HS-27A (cell line): ENCODE data around the gene ORMDL1.

Experiments used
- DNase-seq: peaks from one replicate; pipeline ENCODE4 v3.0.0-alpha.2; 2012; ENCODE audit warnings: low read depth, missing footprints

Gene ORMDL1, protein sequence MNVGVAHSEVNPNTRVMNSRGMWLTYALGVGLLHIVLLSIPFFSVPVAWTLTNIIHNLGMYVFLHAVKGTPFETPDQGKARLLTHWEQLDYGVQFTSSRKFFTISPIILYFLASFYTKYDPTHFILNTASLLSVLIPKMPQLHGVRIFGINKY

DNA sequence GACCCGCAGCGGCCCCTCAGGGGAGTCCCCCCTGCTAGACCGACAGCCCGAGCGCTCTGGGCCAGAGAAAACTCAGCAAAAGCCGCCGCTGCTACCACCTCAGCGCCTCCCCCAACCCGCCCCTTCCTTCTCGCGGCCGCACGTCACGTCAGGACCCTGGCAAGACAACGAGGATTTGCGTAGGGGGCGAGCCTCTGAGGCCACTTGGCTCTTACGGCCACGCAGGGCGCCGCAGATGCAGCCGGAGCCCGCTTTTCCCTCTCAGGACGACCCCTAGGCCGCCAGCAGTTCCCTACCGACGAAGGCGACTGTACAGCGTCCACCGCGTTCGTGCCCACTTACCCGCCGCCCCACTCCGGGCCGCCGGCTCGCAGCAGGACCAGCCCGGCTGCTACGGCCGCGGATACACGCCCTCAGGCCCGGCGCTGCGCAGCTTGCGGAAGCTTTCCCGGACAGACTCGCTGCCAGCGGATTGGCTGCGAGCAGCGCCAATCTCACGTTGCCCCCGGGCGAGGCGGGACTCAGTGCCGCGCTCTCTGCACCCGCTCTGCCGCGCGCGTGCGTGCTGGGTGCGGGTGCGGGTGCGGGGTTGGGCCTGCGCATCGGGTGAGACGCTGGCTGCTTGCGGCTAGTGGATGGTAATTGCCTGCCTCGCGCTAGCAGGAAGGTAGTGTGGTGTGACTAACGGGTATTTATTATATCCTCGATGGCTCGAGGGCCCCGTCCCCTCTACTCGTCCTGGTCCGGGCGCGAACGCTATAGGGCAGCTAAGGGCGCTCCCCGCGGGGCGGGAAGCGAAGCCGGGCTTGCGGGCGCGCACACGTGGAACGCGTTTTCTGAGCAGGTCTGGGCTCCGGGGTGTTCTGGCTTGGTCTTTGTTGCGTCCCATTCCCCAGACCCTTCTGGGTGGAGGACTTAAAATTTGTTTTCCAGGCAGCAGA, at the start of gene ORMDL1, which contains the start of gene PMS1:
Gene ORMDL1, minus strand, starts transcription at position 413 of the 941 bp plus-strand sequence. CDS start 1,744 bp downstream, outside the sequence.
Gene PMS1, plus strand, starts transcription at position 524 of the 941 bp plus-strand sequence. CDS start 7,360 bp downstream, outside the sequence.
- peak; percentile 69 for DNase-seq

DNA sequence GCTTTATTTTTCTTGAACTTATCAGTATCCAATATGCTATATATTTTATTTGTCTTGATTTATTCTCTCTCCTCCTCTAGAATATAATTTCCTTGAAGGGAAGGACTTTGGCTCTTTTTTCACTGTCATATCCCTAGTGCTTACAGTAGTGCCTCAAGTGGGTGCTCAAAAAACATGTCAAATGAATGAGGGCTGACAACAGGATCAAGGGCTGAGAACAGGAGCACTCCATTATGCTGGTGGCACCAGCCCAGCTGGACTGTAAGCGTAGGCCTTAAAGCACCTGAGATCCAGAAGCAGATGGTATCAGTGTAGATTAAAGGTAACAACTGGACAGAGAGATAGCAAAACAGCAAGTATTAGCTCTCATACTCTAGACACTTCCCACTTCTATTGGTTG, 46.4 kb upstream of the ORMDL1 start:
- no peak for DNase-seq

DNA sequence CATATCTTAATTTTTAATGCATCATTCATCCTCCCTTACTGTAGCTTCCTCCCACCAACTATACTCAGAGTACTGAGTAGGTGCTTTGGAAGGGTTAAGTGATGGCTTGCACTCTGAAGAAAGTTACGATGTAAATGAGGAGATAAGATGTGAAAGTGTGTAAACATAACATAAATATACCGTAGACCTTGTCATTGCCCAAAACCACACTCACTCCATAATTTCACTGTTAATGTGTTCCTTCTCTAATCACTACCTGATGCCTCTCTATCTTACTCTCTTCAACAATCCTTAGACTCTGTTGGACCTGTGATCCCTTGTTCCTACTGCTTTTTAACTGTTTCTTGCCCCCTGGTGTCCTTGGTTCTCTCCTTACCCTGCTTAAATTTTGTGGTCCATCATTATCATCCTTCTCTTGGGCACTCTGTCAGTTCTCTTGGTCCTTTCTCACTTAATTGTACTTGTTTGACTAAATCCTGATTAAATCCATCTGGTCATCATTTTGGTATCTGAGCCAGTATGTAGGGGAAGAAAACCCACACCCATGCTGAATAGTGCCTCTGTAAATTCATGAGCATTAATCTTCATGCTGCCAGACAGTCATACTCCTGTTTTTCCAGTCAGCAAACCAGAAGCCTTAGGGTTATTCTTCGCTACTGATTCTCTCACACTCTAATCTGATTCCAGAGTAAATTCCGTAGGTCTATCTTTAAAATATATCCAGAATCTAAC, 45.1 kb upstream of the ORMDL1 start:
- no peak for DNase-seq

DNA sequence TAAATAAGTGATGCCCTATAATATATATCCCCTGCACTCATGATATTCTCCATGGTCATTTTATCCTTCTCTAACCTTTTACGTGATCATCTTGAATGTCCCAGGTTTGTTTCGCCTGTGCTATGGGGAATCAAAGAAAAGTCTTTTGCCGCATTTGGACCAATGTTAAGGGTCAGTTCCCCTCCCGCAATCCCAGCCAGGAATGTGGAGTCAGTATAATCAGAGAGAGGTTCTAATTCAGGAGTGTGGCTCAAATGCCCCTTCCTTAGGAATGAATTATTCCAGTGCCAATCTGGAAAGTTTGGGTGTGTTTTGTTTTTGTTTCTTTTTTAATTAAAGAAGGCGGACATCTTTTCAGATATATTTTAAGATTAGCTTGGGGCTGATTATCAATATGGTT, 41.9 kb upstream of the ORMDL1 start:
- no peak for DNase-seq

DNA sequence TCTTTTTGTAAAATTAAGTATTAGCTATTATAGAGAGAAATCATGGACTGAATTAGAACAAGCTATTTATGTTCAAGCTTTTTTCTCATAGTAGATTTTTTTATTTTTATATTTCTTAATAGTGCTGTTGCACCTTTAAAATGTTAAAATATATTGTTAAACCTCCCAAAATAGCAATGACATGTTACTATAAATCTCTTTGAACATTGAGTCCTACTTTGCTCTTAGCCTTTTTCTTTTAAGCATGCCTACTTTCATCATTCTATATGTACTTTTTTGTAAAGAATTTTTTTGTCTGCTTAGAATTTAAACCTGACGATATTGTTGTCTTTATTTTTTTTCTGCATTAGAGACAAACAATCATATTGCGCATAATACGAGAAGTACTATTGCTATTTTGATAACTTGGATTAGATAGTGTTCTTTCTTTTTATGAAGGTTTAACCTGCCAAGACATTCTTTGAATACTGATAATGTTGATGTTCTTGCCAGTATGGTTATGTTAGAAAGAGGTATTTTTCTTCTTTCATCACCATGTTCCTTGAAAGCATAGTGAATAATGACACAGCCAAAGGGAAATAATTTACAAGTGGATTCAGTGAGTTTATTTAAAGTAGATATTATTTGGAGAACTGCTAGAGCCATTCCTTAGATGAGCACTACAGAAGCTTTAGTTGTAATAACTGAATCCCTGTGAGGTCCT, 40.7 kb upstream of the ORMDL1 start:
- DNase-seq, result no peak

DNA sequence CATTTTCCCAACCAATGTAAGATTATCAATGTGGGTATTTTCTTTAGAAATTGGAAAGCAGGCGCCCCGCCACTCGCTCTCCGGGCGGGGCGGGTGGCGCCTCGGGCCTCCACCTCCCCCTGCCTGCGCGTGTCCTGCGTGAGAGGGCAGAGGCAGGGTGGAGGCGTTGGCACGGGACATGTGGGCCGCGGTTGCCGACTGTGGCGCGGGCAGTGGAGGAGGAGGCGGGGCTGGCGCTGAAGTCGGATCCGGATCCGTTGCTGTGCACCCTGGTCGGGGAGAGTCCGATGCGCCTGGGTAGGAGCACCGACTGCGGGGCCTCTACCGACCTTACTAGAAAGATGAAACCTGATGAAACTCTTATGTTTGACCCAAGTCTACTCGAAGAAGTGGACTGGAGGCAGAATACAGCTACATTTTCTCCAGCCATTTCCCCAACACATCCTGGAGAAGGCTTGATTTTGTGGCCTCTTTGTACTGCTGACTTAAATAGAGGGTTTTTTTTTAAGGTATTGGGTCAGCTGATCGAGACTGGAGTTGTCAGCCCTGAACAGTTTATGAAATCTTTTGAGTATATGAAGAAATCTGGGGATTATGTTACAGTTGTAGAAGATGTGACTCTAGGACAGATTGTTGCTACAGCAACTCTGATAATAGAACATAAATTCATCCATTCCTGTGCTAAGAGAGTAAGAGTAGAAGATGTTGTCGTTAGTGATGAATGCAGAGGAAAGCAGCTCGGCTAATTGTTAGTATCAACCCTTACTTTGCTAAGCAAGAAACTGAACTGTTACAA, 38.0 kb upstream of the ORMDL1 start:
- no peak for DNase-seq

DNA sequence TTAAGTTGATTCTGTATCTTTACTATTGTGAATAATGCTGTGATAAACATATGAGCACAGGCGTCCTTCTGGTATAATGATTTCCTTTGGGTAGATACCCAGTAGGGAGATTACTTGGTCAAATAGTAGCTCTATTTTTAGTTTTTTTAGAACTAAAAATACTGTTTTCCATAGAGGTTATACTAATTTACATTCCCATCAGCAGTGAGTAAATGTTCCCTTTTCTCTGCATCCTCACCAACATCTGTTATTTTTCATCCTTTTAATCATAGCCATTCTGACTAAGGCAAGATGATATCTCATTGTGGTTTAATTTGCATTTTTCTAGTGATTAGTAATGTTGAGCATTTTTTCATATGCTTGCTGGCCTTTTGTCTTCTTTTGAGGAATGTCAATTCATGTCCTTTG, 35.2 kb upstream of the ORMDL1 start:
- DNase-seq, result no peak

DNA sequence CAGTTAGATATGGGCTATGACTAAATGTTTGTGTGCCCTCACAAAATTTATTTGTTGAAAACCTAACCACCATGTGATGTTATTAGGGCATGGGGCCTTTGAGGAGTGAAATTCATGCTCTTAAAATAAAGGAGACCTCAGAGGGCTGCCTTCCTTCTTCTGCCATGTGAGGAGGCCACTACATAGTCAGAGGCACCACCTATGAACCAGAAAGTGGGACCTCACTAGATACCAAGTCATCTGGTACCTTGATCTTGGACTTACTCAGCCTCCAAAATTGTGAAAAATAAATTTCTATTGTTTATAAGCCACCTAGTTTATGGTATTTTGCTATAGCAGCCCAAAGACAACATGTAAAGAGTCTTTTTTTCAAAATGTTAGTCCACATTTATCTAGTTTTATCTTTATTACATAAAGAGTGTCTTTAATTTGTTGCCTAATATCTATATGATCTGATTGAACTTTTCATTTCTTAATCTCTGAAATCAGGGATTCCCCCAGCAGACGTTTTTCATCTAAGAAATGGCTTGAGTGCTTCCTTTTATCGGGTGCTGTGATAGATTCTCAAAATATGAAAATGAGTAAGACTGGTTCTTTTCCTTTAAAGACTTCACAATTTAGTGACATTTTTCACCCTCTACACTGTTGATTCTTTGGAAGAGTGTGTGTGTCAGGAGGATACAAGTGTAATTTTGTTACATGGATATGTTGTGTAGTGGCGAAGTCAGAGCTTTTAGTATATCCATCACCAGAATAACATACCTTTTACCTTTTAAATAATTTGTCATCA, 34.3 kb upstream of the ORMDL1 start:
- no peak for DNase-seq

DNA sequence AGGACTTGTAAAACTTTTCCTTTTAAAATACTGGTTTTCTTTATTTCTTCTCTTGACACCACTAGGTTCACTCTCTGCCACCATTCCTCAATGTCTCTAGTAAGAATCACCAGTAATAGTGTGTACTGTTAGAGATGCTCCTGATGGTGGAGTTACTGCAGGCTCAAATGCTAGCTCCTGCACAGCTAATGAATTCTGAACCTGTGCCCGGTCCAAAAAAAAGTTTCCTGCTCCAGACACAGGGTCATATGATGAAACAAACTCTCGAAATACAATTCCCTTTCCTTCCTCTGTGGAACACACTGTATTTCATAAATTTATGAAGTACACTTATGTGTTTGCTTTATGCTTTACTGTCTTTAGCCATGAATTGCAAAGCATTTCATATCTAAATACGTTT, 19.3 kb upstream of the ORMDL1 start:
- DNase-seq, result no peak

DNA sequence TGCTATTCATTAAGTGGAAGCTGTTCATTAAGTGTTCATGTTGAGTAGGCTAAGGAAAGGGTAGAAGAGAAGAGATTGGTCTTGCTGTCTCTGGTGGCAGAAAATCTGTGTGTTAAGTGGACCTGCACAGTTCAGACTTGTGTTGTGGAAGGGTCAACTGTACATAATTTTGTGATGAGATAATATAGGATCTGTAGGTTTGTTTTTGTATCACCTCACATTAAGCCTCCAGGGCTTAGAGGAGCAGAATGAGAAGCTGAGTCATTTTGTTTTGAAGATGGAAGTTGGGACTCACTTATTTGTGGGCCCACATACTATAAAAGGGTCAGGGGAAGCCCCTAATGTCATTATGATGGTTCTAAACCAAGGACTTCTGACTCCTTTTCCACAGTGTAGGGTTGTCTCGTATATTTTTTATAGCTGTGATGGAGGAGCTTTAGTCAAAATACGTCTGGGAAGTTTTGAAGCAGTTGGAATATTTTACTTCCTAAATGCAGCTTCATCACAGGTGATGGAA, 18.3 kb upstream of the ORMDL1 start:
- DNase-seq, result no peak

DNA sequence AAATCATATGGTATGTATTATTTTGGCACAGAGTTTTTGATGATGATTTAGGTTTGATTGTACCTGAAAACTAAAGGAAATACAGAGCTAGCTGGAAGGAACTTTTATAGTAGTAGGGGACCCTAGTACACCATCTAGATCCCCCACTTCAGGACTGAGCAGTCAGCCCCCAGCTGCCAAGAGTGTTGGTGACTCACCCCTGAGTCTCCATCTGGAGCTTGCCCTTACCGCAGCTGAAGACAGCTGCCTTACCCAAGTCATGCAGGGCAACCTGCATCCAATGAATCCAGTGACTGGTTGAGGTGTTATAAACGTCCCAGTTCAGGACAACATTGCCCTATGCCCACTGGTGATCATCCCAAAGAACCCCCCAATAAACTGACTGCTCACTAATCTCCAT, 15.4 kb upstream of the ORMDL1 start:
- DNase-seq, result no peak

DNA sequence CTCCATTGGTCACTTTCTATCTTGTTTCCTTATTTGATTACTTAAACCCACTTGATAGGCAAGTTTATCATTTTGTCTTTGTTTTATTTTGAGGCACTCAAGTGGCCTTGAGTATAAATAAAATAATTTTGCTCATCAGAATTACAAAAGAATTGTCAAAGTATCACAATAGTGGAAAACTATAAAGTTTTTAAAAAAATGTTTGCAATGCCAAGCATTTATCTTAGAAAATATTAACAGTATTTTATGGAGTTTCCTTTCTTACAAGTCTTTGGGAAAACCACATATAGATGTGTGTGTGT, 14.8 kb upstream of the ORMDL1 start:
- no peak for DNase-seq

DNA sequence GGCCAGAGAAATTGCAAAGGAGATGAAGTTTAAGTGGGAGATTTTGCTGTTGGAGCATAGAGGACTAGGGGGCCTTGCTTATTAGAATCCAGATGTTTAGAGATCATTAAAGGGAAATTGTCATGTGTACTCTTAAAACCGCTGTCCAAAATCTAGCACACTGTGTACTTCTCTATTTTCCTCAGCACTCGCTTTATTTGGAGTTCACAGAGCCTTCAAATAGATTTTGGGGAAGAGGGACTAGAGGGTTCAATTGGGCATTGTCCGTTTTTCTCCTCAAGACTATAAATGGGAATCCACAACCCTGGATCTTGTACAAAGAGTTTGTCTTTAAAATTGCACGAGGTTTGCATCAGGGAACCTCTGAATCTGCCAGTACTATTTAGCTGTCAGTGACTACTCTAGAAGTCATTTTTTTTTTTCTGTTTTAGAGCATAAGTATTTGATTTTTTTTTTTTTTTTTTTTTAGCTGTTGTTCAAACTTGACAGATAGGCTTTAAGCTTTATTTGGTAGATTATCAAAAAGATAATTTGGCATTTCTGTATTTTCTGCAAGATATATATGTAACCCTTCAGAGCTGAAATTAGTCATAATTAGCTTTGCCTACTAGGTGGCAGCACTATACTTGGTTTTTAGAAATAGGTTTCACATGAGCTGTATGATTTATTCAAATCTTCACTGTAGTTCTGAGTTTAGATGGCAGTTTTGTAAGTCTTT, 14.3 kb upstream of the ORMDL1 start:
- DNase-seq, result no peak

DNA sequence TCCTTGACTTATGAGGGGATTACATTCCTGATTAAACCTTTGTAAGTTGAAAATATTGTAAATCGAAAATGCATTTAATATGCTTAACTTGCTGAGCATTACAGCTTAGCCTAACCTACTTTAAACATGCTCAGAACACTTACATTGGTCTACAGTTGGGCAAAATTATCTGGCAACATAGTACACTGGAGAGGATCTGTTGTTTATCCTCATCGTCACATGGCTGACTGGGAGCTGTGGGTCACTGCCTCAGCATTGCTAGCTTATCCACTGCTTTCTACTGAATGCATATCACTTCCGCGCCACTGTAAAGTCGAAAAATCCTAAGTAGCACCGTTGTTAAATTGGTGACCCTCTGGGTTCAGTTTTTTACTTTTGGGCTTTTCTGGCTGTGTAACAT, 13.8 kb upstream of the ORMDL1 start:
- no peak for DNase-seq

DNA sequence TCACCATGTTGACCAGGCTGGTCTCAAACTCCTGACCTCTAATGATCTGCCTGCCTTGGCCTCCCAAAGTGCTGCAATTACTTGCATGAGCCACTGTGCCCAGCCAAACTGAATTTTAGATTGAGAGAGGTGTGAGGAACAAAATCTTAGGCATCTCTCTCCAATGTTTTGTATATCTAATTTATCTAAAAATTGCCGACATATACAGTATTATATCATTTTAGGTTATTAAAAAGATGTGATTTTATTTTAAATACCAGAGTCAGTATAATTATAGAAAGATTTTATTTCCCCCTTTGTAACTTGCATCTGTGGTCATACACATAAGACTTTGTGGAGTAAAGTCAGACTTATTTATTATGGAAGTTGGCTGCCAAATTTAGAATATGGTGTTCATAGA, 10.2 kb upstream of the ORMDL1 start:
- DNase-seq, result no peak

DNA sequence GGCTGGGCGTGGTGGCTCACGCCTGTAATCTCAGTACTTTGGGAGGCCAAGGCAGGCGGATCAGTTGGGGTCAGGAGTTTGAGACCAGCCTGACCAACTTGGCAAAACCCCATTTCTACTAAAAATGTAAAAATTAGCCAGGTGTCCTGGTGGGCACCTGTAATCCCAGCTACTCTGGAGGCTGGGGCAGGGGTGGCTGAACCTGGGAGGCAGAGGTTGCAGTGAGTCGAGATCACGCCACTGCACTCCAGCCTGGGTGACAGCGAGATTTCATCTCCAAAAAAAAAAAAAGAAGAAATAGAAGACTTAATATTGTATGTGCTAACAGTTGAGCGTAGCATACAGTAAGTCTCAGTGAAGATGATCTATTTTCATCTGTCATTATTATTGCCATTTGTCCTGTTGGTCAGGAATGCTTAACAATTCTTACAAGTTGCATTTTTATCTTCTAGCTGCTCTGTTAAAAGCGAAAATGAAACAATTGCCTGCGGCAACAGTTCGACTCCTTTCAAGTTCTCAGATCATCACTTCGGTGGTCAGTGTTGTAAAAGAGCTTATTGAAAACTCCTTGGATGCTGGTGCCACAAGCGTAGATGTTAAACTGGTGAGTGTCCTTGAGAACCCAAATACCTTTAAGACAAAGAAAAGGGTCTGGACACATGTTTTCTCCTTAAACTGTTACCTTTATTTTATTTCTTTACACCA, 7.4 kb upstream of the ORMDL1 start:
- DNase-seq, result no peak

DNA sequence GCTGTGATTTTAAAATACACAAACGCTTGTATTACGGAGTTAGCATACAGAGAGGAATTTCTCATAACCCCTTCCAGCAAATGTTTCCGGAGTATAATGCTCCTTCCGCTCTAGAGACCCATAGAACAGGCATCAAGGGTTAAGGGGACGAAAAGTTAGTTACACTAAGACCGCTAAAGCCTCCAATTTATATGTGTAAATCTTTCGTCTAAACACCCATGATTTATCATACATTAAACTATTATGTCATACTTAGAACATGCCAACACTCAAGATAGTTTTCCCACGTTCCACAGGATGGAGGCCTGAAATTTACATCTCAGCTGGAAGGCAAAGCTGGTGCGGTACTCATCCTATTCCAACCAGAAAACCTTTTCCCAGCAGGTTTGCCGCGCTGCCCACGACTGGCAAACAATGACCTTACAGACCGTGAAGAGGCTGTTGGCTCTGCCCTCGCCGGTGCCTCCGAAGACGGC, 650 bp downstream of the ORMDL1 start:
- DNase-seq, result no peak

DNA sequence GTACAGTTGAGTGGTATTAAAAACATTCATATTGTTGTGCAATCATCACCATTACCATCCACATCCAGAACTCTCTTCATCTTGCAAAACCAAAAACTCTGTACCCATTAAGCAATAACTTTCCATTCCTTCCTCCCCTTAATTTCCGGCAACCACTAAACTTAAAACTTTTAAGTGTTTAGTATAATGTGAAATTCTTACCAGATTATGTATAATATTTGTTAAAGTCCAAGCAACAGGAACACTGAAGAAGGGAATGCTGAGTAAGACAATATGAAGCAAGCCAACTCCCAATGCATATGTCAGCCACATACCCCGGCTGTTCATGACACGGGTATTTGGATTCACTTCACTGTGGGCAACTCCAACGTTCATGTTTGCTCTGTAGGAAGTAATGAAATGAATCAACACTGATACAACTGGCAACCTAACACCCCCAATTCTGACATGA, 1.9 kb downstream of the ORMDL1 start:
- no peak for DNase-seq

DNA sequence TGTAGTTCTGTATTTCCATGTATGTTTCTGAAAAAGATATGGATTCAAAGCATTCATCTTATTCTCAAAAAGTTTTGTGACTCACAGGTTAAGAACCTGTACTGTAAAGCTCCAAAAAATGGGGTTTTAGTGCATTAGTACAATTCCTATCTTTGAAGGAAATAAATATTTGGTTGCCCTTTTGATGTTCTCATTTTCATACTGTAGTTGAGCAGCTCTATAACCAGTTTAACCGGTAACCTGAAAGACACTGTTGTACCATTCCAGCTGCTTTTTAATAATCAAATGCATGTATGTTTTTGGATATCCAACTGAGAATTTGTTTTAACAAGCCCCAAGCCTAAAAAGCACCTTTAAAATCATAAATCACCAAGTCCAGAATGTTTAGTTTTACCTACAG, 11.9 kb downstream of the ORMDL1 start:
- DNase-seq, result no peak
